Stimulated activated CD4-positive, alpha-beta T cell treated with anti-CD3 and anti-CD28 coated beads, Interleukin-4, amount 100 ng/mL, for 24 hours (primary cell): ENCODE measurements around the gene ERCC4.

Source experiments
- DNase-seq: peaks from one replicate; pipeline ENCODE4 v3.0.0-alpha.2; 2020

Gene ERCC4

GRCh38 chr16:13996778-13997288 is 76.9 kb downstream of the ERCC4 start:
- no peak for DNase-seq

GRCh38 chr16:13997526-13997925 is 77.6 kb downstream of the ERCC4 start:
- DNase-seq: no peak

GRCh38 chr16:13997933-13998332 is 78.0 kb downstream of the ERCC4 start:
- no peak for DNase-seq

GRCh38 chr16:13999071-13999894 is 79.3 kb downstream of the ERCC4 start:
- no peak for DNase-seq

GRCh38 chr16:13999895-14000425 is 80.0 kb downstream of the ERCC4 start:
- DNase-seq: no peak

GRCh38 chr16:14001521-14001920 is 81.6 kb downstream of the ERCC4 start:
- DNase-seq: no peak
